Measurements from ENCODE around the gene PGM2. TPM values are rescaled to one million over a fixed set of nuclear protein-coding genes. Genes with fewer than 3 reads are reported as not detected.

PGM2 gene
- total RNA-seq, 6 donors from 2014 or later: 11.1 to 30.6 (median 14.1) TPM

DNA sequence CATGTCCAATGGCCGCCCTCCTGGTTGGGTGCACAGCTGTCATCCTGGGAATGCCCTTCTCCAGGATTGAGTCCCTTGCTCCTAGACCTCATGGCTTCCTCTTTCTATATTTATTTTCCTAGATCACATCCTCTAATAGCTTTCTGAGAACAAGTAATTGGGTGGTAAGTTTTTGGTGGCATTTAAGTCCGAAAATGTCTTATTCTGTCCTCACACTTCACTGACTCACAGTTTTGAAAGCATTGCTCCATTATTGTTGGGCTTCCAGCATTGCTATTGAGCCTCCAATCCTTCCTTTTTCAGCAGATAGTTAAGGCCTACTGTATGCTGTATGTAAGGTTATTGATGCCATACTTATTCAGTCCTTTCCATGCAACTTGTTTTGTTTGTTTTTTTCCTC lies 25.9 kb downstream of the PGM2 start:
- no peak overlapping the region for H3K4me3 ChIP-seq
- H3K36me3 ChIP-seq: peaks cover 0 to 57% (median 17%) of the 10 kb centered on the region in 4 donors
- DNase-seq (no peak), ATAC-seq (ENCODE audit: low FRiP score in 2 of 2) (no peak)
- 85 to 86% methylated on average over 2 of the region's 2 CpGs for WGBS, 2 donors
- no peak overlapping the region for H3K27ac ChIP-seq
- no peaks in the 10 kb centered on the region for H3K4me1 ChIP-seq
- TF ChIP-seq EP300 (IDR thresholded peaks at IDR 0.05) (no peak), POLR2AphosphoS5 (IDR thresholded peaks at IDR 0.05) (no peak), POLR2A (IDR thresholded peaks at IDR 0.05) (no peak)
- TF ChIP-seq, protein P1, sequence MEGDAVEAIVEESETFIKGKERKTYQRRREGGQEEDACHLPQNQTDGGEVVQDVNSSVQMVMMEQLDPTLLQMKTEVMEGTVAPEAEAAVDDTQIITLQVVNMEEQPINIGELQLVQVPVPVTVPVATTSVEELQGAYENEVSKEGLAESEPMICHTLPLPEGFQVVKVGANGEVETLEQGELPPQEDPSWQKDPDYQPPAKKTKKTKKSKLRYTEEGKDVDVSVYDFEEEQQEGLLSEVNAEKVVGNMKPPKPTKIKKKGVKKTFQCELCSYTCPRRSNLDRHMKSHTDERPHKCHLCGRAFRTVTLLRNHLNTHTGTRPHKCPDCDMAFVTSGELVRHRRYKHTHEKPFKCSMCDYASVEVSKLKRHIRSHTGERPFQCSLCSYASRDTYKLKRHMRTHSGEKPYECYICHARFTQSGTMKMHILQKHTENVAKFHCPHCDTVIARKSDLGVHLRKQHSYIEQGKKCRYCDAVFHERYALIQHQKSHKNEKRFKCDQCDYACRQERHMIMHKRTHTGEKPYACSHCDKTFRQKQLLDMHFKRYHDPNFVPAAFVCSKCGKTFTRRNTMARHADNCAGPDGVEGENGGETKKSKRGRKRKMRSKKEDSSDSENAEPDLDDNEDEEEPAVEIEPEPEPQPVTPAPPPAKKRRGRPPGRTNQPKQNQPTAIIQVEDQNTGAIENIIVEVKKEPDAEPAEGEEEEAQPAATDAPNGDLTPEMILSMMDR (IDR thresholded peaks at IDR 0.05): no peak
- no peaks in the 10 kb centered on the region for H3K9me3 ChIP-seq
- no peaks in the 10 kb centered on the region for H3K27me3 ChIP-seq

DNA sequence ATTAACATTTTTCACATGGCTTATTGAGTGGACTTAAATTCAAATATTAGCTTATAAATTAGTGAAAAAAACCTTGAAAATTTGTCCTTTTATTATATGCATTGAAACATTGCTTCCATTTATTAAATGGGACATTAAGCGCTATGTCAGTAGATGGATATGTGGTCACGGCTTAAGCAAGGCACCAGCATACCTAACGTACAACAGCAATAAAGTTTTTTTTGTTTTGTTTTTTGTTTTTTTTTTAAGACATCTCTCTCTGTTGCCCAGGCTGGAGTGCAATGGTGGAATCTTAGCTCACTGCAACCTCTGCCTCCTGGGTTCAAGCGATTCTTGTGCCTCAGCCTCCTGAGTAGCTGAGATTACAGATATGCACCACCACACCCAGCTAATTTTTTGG lies 31.6 kb downstream of the PGM2 start:
- H3K36me3 ChIP-seq: peaks cover 0 to 27% (median 8%) of the 10 kb centered on the region in 4 donors
- no peak overlapping the region for H3K27ac ChIP-seq
- no peak overlapping the region for H3K4me3 ChIP-seq
- no peak for ATAC-seq (ENCODE audit: low FRiP score in 2 of 2)
- WGBS, 2 donors: 87 to 89% methylated on average over 4 of the region's 4 CpGs
- DNase-seq: no peak
- H3K4me1 ChIP-seq: no peaks in the 10 kb centered on the region
- H3K9me3 ChIP-seq: no peaks in the 10 kb centered on the region
- no peaks in the 10 kb centered on the region for H3K27me3 ChIP-seq
- TF ChIP-seq POLR2AphosphoS5 (IDR thresholded peaks at IDR 0.05) (no peak), POLR2A (IDR thresholded peaks at IDR 0.05) (no peak), EP300 (IDR thresholded peaks at IDR 0.05) (no peak)
- TF ChIP-seq, protein P1 (IDR thresholded peaks at IDR 0.05): no peak

DNA sequence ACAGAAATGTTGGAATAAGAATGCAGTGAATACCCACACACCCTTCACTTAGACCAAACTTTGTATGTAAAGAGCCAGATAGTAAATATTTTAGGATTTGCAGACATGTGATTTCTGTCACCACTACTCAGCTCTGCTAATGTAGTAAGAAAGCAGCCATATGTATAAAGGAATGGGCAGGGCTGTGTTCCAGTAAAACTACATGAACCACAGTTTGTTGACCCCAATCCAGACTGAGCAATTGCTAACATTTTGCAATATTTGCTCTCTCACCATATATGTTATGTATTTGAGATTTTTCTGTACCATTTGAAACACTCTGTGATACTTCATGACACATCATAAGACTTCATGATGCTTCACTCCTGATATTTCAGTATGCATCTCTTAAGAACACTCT lies 32.4 kb downstream of the PGM2 start:
- Histone ChIP-seq H3K36me3 (peaks cover 0 to 23% (median 8%) of the 10 kb centered on the region in 4 donors), H3K4me1 (no peaks in the 10 kb centered on the region), H3K27ac (no peak overlapping the region), H3K4me3 (no peak overlapping the region), H3K27me3 (no peaks in the 10 kb centered on the region), H3K9me3 (no peaks in the 10 kb centered on the region)
- TF ChIP-seq POLR2A (IDR thresholded peaks at IDR 0.05) (no peak), EP300 (IDR thresholded peaks at IDR 0.05) (no peak), POLR2AphosphoS5 (IDR thresholded peaks at IDR 0.05) (no peak)
- TF ChIP-seq, protein P1 (IDR thresholded peaks at IDR 0.05): no peak
- DNase-seq (no peak), ATAC-seq (ENCODE audit: low FRiP score in 2 of 2) (no peak)

DNA sequence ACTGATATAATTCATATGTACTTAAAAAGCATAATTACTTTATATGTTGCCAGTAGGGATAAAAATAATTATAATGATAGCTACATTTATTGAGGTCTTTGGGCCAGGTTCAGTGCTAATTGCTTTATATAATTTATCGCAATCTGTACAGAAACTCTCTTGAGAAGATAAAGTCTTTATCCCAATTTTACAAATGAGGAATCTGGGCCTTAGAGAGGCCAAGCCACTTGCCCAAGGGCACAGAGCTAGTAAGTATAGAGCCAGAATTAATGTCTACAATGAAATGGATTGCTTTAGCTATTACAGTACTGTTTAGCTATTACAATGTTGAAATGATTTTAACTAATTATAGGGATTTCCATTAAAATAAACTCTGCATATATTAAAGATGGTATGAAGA lies 33.8 kb downstream of the PGM2 start:
- peaks cover 0 to 23% (median 8%) of the 10 kb centered on the region in 4 donors for H3K36me3 ChIP-seq
- DNase-seq (no peak), ATAC-seq (ENCODE audit: low FRiP score in 2 of 2) (no peak)
- peaks cover 0 to 2% (median 0%) of the 10 kb centered on the region in 4 donors for H3K4me1 ChIP-seq
- no peaks in the 10 kb centered on the region for H3K9me3 ChIP-seq
- no peaks in the 10 kb centered on the region for H3K27me3 ChIP-seq
- H3K4me3 ChIP-seq: no peak overlapping the region
- H3K27ac ChIP-seq: no peak overlapping the region
- TF ChIP-seq POLR2A (IDR thresholded peaks at IDR 0.05) (no peak), POLR2AphosphoS5 (IDR thresholded peaks at IDR 0.05) (no peak), EP300 (IDR thresholded peaks at IDR 0.05) (no peak)
- TF ChIP-seq, protein P1 (IDR thresholded peaks at IDR 0.05): no peak
- 93 to 95% methylated on average over 1 of the region's 1 CpG for WGBS, 2 donors

DNA sequence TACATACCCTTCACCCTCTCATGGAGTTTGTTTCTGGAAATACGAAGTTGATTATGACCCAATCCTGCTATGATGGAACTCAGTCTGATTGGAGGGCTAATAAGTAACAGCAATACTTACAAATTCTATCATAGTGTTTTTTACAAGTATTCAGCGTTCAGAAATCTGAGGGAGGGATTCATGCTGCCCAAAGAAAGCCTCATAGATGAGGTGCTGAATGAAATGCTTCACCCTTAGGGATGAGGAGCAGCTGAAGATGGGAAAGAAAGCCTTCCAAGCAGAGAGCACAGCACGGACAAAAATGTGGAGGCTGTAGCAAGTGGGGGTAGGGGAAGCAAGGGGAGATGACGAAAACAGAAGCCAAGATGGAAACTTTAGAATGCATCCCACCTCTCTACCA lies 36.5 kb downstream of the PGM2 start:
- WGBS, 2 donors: 65 to 80% methylated on average over 4 of the region's 4 CpGs
- DNase-seq: no peak
- no peak for TF ChIP-seq POLR2AphosphoS5 (IDR thresholded peaks at IDR 0.05)
- TF ChIP-seq POLR2A (IDR thresholded peaks at IDR 0.05): no peak
- TF ChIP-seq EP300 (IDR thresholded peaks at IDR 0.05): no peak
- TF ChIP-seq, protein P1 (IDR thresholded peaks at IDR 0.05): no peak
- H3K4me3 ChIP-seq: no peak overlapping the region
- H3K27ac ChIP-seq: no peak overlapping the region
- peaks cover 0 to 8% (median 0%) of the 10 kb centered on the region in 4 donors for H3K36me3 ChIP-seq
- H3K9me3 ChIP-seq: no peaks in the 10 kb centered on the region
- peaks cover 0 to 10% (median 0%) of the 10 kb centered on the region in 4 donors for H3K4me1 ChIP-seq
- no peak for ATAC-seq (ENCODE audit: low FRiP score in 2 of 2)
- no peaks in the 10 kb centered on the region for H3K27me3 ChIP-seq

Measured in upper lobe of left lung (tissue), 6 donors.